HG02610 (cell line): ENCODE results near the gene NUMA1.
A peak's percentile ranks its signal among the peaks of the same experiment; 100 is the strongest.

Experiments
- ATAC-seq: cut with Tn5 transposase; IDR thresholded peaks from one replicate; pipeline ENCODE4 v1.9.1; 2021; ENCODE audit warnings: mild to moderate bottlenecking, moderate library complexity; ENCODE audit not compliant: unreplicated experiment

The NUMA1 gene

GRCh38 chr11:72080326-72081183 lies at the start of gene NUMA1, which contains the start of gene LRRC51:
Gene NUMA1 (minus strand): TSS chr11:72080542. CDS start chr11:72035943, 44,599 bp downstream.
Gene LRRC51 (plus strand): TSS chr11:72080850. CDS start chr11:72089084, 8,234 bp downstream.
- peak; percentile 92 for ATAC-seq

- ATAC-seq, result no peak
Observed at GRCh38 chr11:72129381-72129780, 49.0 kb upstream of the NUMA1 start.

GRCh38 chr11:72127923-72128322 lies 47.6 kb upstream of the NUMA1 start:
- ATAC-seq, result no peak

- ATAC-seq, result no peak
Observed at GRCh38 chr11:72125956-72126355, 45.6 kb upstream of the NUMA1 start.

- no peak for ATAC-seq
Observed at GRCh38 chr11:72124046-72124445, 43.7 kb upstream of the NUMA1 start.

GRCh38 chr11:72123117-72123653 lies 42.8 kb upstream of the NUMA1 start:
- no peak for ATAC-seq

GRCh38 chr11:72122607-72123006 lies 42.3 kb upstream of the NUMA1 start:
- ATAC-seq, result no peak

GRCh38 chr11:72120930-72121329 lies 40.6 kb upstream of the NUMA1 start:
- ATAC-seq, result no peak

- ATAC-seq, result no peak
Observed at GRCh38 chr11:72119198-72119597, 38.9 kb upstream of the NUMA1 start.

- no peak for ATAC-seq
Observed at GRCh38 chr11:72116019-72116755, 35.8 kb upstream of the NUMA1 start.

- no peak for ATAC-seq
Observed at GRCh38 chr11:72114570-72114969, 34.2 kb upstream of the NUMA1 start.

GRCh38 chr11:72112978-72113808 lies 32.9 kb upstream of the NUMA1 start:
- ATAC-seq, result no peak

- ATAC-seq, result peak; percentile 88
Observed at GRCh38 chr11:72112143-72112977, 32.0 kb upstream of the NUMA1 start, which contains the start of gene ANAPC15. Gene ANAPC15 (minus strand): TSS chr11:72112695. CDS start chr11:72111276, 1,419 bp downstream.

- ATAC-seq, result peak; percentile 0
Observed at GRCh38 chr11:72111300-72112142, 31.2 kb upstream of the NUMA1 start.

- no peak for ATAC-seq
Observed at GRCh38 chr11:72105888-72106287, 25.5 kb upstream of the NUMA1 start, which contains the start of gene TOMT. Gene TOMT (plus strand): TSS chr11:72105924. CDS start chr11:72105952, 28 bp downstream.

- ATAC-seq, result no peak
Observed at GRCh38 chr11:72103754-72104167, 23.4 kb upstream of the NUMA1 start.

- ATAC-seq, result peak; percentile 88
Observed at GRCh38 chr11:72102946-72103753, 22.8 kb upstream of the NUMA1 start, which contains the start of gene LAMTOR1. Gene LAMTOR1 (minus strand): TSS chr11:72103297. CDS start chr11:72103224, 73 bp downstream.

- no peak for ATAC-seq
Observed at GRCh38 chr11:72102631-72102945, 22.2 kb upstream of the NUMA1 start.
